Activated T-cell treated with anti-CD3 and anti-CD28 coated beads, Interleukin-2, amount 50 U/mL, for 4 hours (primary cell): ENCODE results near the gene FRMD4B. TPM values are rescaled to one million over a fixed set of nuclear protein-coding genes. Genes with fewer than 3 reads are reported as not detected.
"Not testable (repeated sequence)": the region's sequence is repeated elsewhere in the genome, so short reads cannot be mapped to it uniquely, and the experiment has no call there.

Source experiments
- ATAC-seq, 2 donors: fragments of 200-7000 bp; cut with Tn5 transposase; one replicate each; pipeline ENCODE4 v1.10.0; 2021
- DNase-seq: peaks from one replicate; pipeline ENCODE4 v3.0.0-alpha.2; 2020
- H3K27me3 Mint-ChIP-seq: one replicate; pipeline ENCODE4 v1.8.0; 2021; ENCODE audit warnings: low read depth, mixed read lengths
- H3K36me3 Mint-ChIP-seq: one replicate; pipeline ENCODE4 v1.8.0; 2022; ENCODE audit warnings: mixed read lengths; ENCODE audit not compliant: insufficient read depth
- H3K4me1 Mint-ChIP-seq: one replicate; pipeline ENCODE4 v1.8.0; 2021; ENCODE audit warnings: low read depth, mixed read lengths
- H3K4me3 Mint-ChIP-seq: one replicate; pipeline ENCODE4 v1.8.0; 2021; ENCODE audit warnings: mild to moderate bottlenecking, moderate library complexity, mixed read lengths
- H3K9me3 Mint-ChIP-seq: one replicate; pipeline ENCODE4 v1.8.0; 2021; ENCODE audit warnings: mixed read lengths
- total RNA-seq, 3 donors: library from RNA; stranded (reverse); gene quantifications; one replicate each; pipeline ENCODE4 v1.2.1, GENCODE V29; 2021

Gene FRMD4B
- total RNA-seq, 3 donors from 2014 or later: 16.3 to 24.6 (median 23.6) TPM

DNA sequence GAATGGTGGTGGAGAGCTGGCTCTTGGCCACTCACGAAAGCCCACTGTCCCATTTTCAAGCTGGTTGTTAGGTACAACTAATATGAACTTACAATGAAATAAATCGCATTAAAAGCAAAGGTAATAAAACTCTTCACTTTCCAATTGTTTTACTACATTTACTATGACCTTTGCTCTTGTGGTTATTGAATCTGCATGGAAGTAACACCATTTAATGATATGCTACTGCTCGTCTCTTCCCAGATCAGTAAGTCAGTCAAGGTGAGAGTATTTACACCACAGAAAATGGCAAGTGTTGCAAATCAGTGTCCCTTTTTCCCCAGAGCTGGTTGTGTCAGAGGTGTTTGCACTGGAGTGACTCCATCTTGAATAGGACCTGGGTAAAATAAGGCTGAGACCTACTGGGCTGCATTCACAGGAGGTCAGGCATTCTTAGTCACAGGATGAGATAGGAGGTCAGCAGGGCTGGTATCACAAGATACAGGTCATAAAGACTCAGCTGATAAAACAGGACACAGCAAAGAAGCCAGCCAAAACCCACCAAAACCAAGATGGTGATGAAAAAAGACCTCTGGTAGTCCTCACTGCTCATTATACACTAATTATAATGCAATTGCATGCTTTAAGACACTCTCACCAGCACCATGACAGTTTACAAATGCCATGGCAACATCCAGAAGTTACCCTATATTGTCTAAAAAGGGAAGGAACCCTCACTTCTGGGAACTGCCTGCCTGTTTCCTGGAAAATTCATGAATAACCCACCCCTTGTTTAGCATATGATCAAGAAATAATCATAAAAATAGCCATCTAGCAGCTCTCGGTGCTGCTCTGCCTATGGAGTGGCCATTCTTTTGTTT is 57.6 kb downstream of the FRMD4B start:
- Mint-ChIP-seq H3K36me3 (no peaks in the 10 kb centered on the region), H3K27me3 (no peaks in the 10 kb centered on the region), H3K9me3 (no peaks in the 10 kb centered on the region), H3K4me3 (no peak overlapping the region), H3K4me1 (peaks cover 46% of the 10 kb centered on the region)
- DNase-seq (no peak), ATAC-seq (no peak)

DNA sequence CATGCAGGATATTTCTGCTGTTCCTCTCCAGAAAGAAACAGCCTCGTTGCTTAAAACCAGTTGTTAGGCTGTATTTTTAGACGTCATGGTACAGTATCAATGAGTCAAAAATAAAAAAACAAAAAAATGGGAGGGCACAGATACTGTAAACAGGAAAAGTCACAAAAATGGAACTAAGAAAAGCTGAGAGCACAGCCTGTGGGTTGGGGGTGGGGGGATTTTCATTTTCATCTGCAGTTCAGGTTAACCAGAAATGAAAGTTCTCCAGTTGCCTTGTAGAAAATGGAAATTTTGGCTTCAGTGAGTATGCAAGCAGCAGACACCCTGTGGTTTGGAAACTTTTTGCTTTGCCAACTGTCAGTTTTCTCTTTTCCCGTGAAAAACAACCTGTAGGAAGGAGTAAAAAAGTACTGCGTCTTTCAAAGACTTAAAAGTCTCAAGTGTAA is 59.0 kb downstream of the FRMD4B start:
- peak; percentile 31 for DNase-seq
- Mint-ChIP-seq H3K4me1 (peaks cover 46% of the 10 kb centered on the region), H3K9me3 (no peaks in the 10 kb centered on the region), H3K4me3 (peak overlapping the region; percentile 50), H3K27me3 (no peaks in the 10 kb centered on the region), H3K36me3 (no peaks in the 10 kb centered on the region)
- ATAC-seq: peak; percentile 94

- Mint-ChIP-seq H3K36me3 (no peaks in the 10 kb centered on the region), H3K4me1 (peaks cover 46% of the 10 kb centered on the region), H3K27me3 (no peaks in the 10 kb centered on the region), H3K9me3 (no peaks in the 10 kb centered on the region), H3K4me3 (no peak overlapping the region)
- DNase-seq (no peak), ATAC-seq (no peak)
Observed at GRCh38 chr3:69325151-69325550, 60.7 kb downstream of the FRMD4B start.

GRCh38 chr3:69324362-69325025 is 61.4 kb downstream of the FRMD4B start:
- no peak for DNase-seq

GRCh38 chr3:69323941-69324340 is 61.9 kb downstream of the FRMD4B start:
- Mint-ChIP-seq H3K36me3 (no peaks in the 10 kb centered on the region), H3K9me3 (no peaks in the 10 kb centered on the region), H3K27me3 (no peaks in the 10 kb centered on the region), H3K4me3 (no peak overlapping the region), H3K4me1 (peaks cover 45% of the 10 kb centered on the region)
- no peak for DNase-seq
- no peak for ATAC-seq

More at GRCh38 chr3:69324362-69325025, 61.4 kb downstream of the FRMD4B start:
- H3K4me3 Mint-ChIP-seq: no peak overlapping the region
- H3K27me3 Mint-ChIP-seq: no peaks in the 10 kb centered on the region
- H3K4me1 Mint-ChIP-seq: peaks cover 46% of the 10 kb centered on the region
- H3K36me3 Mint-ChIP-seq: no peaks in the 10 kb centered on the region
- ATAC-seq: no peak
- no peaks in the 10 kb centered on the region for H3K9me3 Mint-ChIP-seq

DNA sequence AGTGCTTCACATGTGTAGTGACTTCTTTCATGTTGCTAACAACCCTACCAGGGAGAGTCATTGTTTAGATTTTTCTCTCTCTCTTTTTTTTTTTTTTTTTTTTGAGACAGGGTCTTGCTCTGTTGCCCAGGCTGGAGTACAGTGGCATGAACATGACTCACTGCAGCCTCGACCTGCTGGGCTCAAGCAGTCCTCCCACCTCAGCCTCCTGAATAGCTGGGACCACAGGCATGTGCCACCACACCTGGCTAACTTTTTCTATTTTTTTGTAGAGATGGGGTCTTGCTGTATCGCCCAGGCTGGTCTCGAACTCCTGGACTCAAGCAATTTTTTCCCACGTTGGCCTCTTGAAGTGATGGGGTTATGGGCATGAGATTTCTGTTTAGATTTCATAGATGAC is 63.4 kb downstream of the FRMD4B start:
- H3K36me3 Mint-ChIP-seq, DNase-seq, H3K4me3 Mint-ChIP-seq, ATAC-seq, H3K9me3 Mint-ChIP-seq, H3K27me3 Mint-ChIP-seq: not testable (repeated sequence)
- peaks cover 31% of the 10 kb centered on the region for H3K4me1 Mint-ChIP-seq

DNA sequence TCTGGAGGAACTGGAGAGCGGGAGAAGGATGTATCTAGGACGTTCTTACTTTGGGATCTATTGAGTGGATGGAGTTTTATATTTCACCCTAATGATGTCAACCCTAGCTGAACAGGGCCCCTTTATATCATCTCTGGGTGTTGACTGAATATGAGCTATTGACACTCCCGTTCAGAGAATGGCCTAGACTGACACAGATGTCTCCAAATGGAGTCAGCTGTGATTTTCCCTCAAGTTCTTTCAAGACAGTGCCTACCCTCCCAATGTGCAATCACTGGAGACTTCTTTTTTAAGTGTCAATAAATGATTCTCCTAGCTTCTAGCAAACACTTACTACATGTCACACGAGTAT is 63.8 kb downstream of the FRMD4B start:
- DNase-seq (no peak), ATAC-seq (no peak)
- no peaks in the 10 kb centered on the region for H3K9me3 Mint-ChIP-seq
- H3K27me3 Mint-ChIP-seq: no peaks in the 10 kb centered on the region
- H3K4me1 Mint-ChIP-seq: peaks cover 27% of the 10 kb centered on the region
- H3K36me3 Mint-ChIP-seq: no peaks in the 10 kb centered on the region
- no peak overlapping the region for H3K4me3 Mint-ChIP-seq

DNA sequence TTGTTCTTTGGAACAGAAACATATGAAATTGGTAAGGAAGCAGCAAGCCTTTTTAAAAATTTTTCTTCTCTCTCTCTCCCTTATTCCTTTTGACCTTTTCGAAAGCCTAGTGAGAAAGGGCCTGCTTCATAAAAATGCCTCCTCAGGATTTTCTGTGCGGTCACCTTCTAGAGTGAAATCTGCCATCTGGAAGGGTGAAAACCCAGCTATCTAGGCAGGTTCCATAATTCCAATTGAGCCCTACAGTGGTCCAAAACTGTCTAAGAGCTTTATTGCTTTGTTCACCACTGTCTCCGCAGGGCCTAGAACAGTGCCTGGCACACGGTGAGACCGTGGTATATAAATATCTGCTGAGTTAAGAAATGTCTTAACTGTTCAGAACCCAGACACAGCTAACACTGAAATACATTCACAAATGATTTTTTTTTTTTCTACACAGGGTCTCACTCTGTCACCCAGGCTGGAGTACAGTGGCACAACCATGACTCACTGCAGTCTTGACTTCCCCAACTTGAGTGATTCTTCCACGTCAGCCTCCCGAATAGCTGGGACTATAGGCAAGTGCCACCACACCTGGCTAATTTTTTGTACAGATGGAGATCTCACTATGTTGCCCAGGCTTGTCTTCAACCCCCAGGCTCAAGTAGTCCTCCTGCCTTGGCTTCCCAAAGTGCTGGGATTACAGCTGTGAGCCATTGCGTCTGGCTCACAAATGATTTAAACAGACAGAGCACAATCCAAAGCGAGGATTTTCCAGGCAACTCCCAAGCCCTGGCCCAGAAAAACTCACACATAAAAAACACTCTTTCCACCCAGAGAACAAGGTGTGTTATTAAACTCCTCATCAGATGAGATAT is 64.4 kb downstream of the FRMD4B start:
- Mint-ChIP-seq H3K4me3 (no peak overlapping the region), H3K36me3 (no peaks in the 10 kb centered on the region), H3K9me3 (no peaks in the 10 kb centered on the region), H3K27me3 (no peaks in the 10 kb centered on the region), H3K4me1 (peaks cover 22% of the 10 kb centered on the region)
- DNase-seq (no peak), ATAC-seq (no peak)

DNA sequence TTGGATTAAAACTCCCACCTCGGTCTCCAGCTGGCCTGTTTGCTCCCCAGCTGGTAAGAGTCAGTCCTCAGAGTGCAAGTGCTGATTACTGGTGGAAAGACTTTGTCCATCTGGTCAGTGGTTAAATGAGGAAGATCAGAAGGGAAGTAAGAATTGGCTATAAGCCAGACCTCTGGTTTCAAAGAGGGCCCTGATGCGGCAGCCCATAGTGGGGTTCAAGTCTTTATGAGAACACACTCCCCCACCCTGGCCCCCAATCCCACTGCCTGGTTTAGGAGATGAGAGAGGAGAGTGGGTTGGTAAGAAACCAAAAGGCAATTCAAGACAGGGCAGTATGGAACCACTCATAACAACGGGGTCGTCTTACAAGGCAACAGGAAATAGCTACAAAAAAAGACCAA is 65.0 kb downstream of the FRMD4B start:
- DNase-seq: no peak
- H3K9me3 Mint-ChIP-seq: no peaks in the 10 kb centered on the region

GRCh38 chr3:69319652-69320051 is 66.2 kb downstream of the FRMD4B start:
- ATAC-seq (no peak), DNase-seq (no peak)

More for the DNA sequence above, 65.0 kb downstream of the FRMD4B start:
- Mint-ChIP-seq H3K36me3 (no peaks in the 10 kb centered on the region), H3K4me1 (peaks cover 15% of the 10 kb centered on the region), H3K27me3 (no peaks in the 10 kb centered on the region), H3K4me3 (no peak overlapping the region)
- ATAC-seq: no peak

DNA sequence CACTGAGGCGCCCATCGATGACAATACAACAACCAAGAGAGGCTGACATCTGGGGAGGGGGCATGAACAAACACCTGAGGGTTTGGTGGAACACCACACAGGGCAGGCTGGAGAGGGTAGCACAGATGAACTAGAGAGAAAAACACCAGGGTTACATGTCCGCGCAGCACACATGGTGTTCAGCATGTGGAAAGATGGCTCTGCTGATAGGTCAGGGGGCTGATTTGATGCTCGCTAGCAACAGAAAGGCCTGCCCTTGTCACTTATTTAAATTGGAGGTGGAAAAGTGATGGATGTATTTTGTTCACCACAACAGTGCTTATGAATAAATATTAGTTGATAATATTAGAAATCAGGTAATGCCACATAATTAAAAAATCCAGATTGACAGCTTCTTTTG is 67.5 kb downstream of the FRMD4B start:
- ATAC-seq (no peak), DNase-seq (no peak)
- Mint-ChIP-seq H3K36me3 (no peaks in the 10 kb centered on the region), H3K9me3 (no peaks in the 10 kb centered on the region), H3K27me3 (no peaks in the 10 kb centered on the region), H3K4me1 (no peaks in the 10 kb centered on the region), H3K4me3 (no peak overlapping the region)

More at GRCh38 chr3:69319652-69320051, 66.2 kb downstream of the FRMD4B start:
- no peak overlapping the region for H3K4me3 Mint-ChIP-seq
- H3K36me3 Mint-ChIP-seq: no peaks in the 10 kb centered on the region
- H3K9me3 Mint-ChIP-seq: no peaks in the 10 kb centered on the region
- peaks cover 7% of the 10 kb centered on the region for H3K4me1 Mint-ChIP-seq
- no peaks in the 10 kb centered on the region for H3K27me3 Mint-ChIP-seq

GRCh38 chr3:69313251-69313650 is 72.6 kb downstream of the FRMD4B start:
- DNase-seq: no peak
- H3K36me3 Mint-ChIP-seq: no peaks in the 10 kb centered on the region
- ATAC-seq: no peak
- no peaks in the 10 kb centered on the region for H3K4me1 Mint-ChIP-seq
- H3K27me3 Mint-ChIP-seq: no peaks in the 10 kb centered on the region
- H3K4me3 Mint-ChIP-seq: no peak overlapping the region
- H3K9me3 Mint-ChIP-seq: no peaks in the 10 kb centered on the region

GRCh38 chr3:69309814-69310213 is 76.1 kb downstream of the FRMD4B start:
- H3K4me3 Mint-ChIP-seq: no peak overlapping the region
- ATAC-seq (no peak), DNase-seq (no peak)
- H3K9me3 Mint-ChIP-seq: no peaks in the 10 kb centered on the region
- H3K36me3 Mint-ChIP-seq: no peaks in the 10 kb centered on the region
- H3K4me1 Mint-ChIP-seq: peaks cover 16% of the 10 kb centered on the region
- no peaks in the 10 kb centered on the region for H3K27me3 Mint-ChIP-seq
